Caco-2 (cell line): ENCODE data around the gene SGTA. TPM values are rescaled to one million over a fixed set of nuclear protein-coding genes. Genes with fewer than 3 reads are reported as not detected.

Source experiments
- BruUV-seq: library from RNA; stranded (reverse); fragments of 400-500 nt; replicated peaks from 2 replicates; lab custom pipeline; 2021; lab: Mats Ljungman, UMichigan
- CTCF ChIA-PET: fragments of 300-600 bp; sonication (Branson Sonifier 250); formaldehyde crosslinking; loops from one replicate; lab custom pipeline; 2022; ENCODE audit warnings: antibody characterized with exemption; lab: Charles Lee
- POLR2A ChIA-PET: fragments of 300-600 bp; sonication (Branson Sonifier 250); formaldehyde crosslinking; loops from one replicate; lab custom pipeline; 2022; ENCODE audit warnings: antibody characterized with exemption; lab: Charles Lee
- DNase-seq, 2 experiments: peaks; one replicate each; pipeline versions ENCODE4 v3.0.0 to v3.0.0-alpha.2; 2020 to 2022
- H3K27me3 ChIP-seq: replicated peaks from 2 replicates; pipeline ENCODE4 v1.6.0; 2011; ENCODE audit warnings: low read length; ENCODE audit not compliant: control insufficient read depth, insufficient read depth
- H3K36me3 ChIP-seq: 2 replicates; pipeline ENCODE4 v1.5.1; 2011; ENCODE audit warnings: low read length; ENCODE audit not compliant: control insufficient read depth, insufficient read depth
- H3K4me1 ChIP-seq: fragments of 250-450 bp; sonication (Bioruptor Pico); 2 replicates; pipeline ENCODE4 v1.5.1; 2020; ENCODE audit warnings: mild to moderate bottlenecking
- H3K4me3 ChIP-seq: 2 replicates; pipeline ENCODE4 v1.5.1; 2011; ENCODE audit warnings: low read depth, mild to moderate bottlenecking, control low read depth, low read length
- H3K9me3 ChIP-seq: fragments of 250-450 bp; sonication (Bioruptor Pico); 2 replicates; pipeline ENCODE4 v1.5.1; 2020; ENCODE audit warnings: mild to moderate bottlenecking, moderate library complexity
- H3K27ac Mint-ChIP-seq: one replicate; pipeline ENCODE4 v1.8.0; 2022; ENCODE audit warnings: mixed read lengths; ENCODE audit not compliant: unreplicated experiment
- H3K27me3 Mint-ChIP-seq: one replicate; pipeline ENCODE4 v1.8.0; 2022; ENCODE audit warnings: mixed read lengths; ENCODE audit not compliant: insufficient read depth, unreplicated experiment
- H3K36me3 Mint-ChIP-seq: one replicate; pipeline ENCODE4 v1.8.0; 2022; ENCODE audit warnings: mild to moderate bottlenecking, mixed read lengths; ENCODE audit not compliant: insufficient read depth, unreplicated experiment
- H3K4me1 Mint-ChIP-seq: one replicate; pipeline ENCODE4 v1.8.0; 2022; ENCODE audit warnings: low read depth, mixed read lengths; ENCODE audit not compliant: unreplicated experiment
- H3K4me3 Mint-ChIP-seq: one replicate; pipeline ENCODE4 v1.8.0; 2022; ENCODE audit warnings: mild to moderate bottlenecking, moderate library complexity, mixed read lengths; ENCODE audit not compliant: unreplicated experiment
- H3K9me3 Mint-ChIP-seq: one replicate; pipeline ENCODE4 v1.8.0; 2022; ENCODE audit warnings: mixed read lengths; ENCODE audit not compliant: unreplicated experiment
- intact Hi-C: fragments of 100-400 bp; cut with micrococcal nuclease; formaldehyde crosslinking; loops from one replicate; pipeline ENCODE4 v1.10.0; 2022; ENCODE audit not compliant: unreplicated experiment
- total RNA-seq: library from RNA; stranded (reverse); gene quantifications from 2 replicates; pipeline ENCODE4 v1.2.3, GENCODE V29; 2022
- TF ChIP-seq, protein P1 (sequence below), 2 experiments: fragments of 200-600 bp in 1 of 2; IDR thresholded peaks; 1 replicate in 1 of 2; 2 replicates in 1 of 2; pipeline versions ENCODE4 v1.5.1 to v1.8.0; 2011 to 2022; ENCODE audit warnings: antibody characterized with exemption in 1 of 2, control low read depth in 1 of 2, inconsistent platforms in 1 of 2, low read depth in 1 of 2, low read length in 1 of 2, mild to moderate bottlenecking in 1 of 2, moderate library complexity in 1 of 2; ENCODE audit not compliant: insufficient read depth in 1 of 2, severe bottlenecking in 1 of 2, unreplicated experiment in 1 of 2

The SGTA gene
- total RNA-seq, 1 experiment from 2014 or later = 90.1 TPM

DNA sequence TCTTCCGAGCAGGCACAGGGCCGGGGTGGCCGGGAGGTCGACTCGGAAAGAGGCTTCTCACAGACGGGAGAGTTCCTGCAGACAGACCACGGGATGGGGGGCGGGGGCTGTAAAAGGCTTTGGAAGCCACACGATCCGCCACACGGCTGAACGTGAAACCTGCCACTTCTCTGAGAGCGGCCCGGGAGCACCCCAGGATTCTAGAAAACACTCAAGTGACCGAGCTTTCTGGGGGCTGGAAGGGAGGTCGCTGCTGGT lies 27.7 kb downstream of the SGTA start:
- H3K9me3 Mint-ChIP-seq = no peaks in the 10 kb centered on the region
- intact Hi-C loops = no loop called here
- DNase-seq = no peak
- Histone ChIP-seq H3K27me3 (no peaks in the 10 kb centered on the region), H3K9me3 (no peaks in the 10 kb centered on the region), H3K4me1 (no peaks in the 10 kb centered on the region), H3K4me3 (no peak overlapping the region), H3K36me3 (no peaks in the 10 kb centered on the region; the same call in 1 of the 2 replicates)
- no peaks in the 10 kb centered on the region for H3K27me3 Mint-ChIP-seq
- CTCF ChIA-PET = no interaction called here
- BruUV-seq = no TSS peak
- POLR2A ChIA-PET = no interaction called here
- peaks cover 67% of the 10 kb centered on the region for H3K36me3 Mint-ChIP-seq
- H3K4me3 Mint-ChIP-seq = no peak overlapping the region
- H3K27ac Mint-ChIP-seq = no peak overlapping the region
- H3K4me1 Mint-ChIP-seq = no peaks in the 10 kb centered on the region
- TF ChIP-seq, protein P1, sequence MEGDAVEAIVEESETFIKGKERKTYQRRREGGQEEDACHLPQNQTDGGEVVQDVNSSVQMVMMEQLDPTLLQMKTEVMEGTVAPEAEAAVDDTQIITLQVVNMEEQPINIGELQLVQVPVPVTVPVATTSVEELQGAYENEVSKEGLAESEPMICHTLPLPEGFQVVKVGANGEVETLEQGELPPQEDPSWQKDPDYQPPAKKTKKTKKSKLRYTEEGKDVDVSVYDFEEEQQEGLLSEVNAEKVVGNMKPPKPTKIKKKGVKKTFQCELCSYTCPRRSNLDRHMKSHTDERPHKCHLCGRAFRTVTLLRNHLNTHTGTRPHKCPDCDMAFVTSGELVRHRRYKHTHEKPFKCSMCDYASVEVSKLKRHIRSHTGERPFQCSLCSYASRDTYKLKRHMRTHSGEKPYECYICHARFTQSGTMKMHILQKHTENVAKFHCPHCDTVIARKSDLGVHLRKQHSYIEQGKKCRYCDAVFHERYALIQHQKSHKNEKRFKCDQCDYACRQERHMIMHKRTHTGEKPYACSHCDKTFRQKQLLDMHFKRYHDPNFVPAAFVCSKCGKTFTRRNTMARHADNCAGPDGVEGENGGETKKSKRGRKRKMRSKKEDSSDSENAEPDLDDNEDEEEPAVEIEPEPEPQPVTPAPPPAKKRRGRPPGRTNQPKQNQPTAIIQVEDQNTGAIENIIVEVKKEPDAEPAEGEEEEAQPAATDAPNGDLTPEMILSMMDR (IDR thresholded peaks at IDR 0.05; ENCODE audit: insufficient read depth in 1 of 2, low read depth in 1 of 2, low read length in 1 of 2, severe bottlenecking in 1 of 2, unreplicated experiment in 1 of 2) = no peak

DNA sequence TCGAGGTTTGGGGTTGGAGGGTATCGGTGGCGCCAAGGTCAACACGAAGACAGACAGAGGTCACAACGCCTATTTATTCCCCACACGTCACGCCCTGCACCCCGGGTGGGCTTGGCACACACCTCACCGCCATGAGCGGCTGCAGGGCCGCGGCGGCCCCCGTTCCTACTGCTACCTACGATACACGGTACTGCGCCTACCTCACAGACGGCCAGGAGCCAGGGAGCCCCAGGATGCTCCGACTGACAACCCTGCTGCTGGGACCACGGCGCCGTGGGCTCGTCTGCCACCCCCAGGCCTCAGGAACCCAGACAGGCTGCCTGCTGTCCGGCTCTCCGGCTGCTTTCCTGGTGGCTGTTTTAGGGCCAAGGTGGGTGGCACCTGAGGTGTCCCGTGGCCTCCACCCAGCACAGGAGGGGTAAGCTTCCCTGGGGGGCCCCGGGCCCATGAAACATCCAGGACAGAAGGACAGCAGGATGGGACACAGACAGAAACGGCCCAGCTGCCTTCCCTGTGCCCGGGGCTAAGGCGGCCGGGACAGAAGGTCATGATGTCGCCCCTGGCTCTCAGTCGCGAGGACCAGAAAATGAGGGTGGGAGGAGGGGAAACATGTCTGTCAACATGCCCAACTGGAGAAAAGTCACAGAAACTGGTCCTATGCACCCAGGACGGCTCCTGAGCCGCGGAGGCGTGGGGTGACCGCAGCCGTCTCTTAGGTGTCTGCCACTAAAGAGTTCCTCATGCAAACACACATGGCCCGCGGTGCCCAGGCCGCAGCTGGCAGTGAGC lies 28.2 kb downstream of the SGTA start:
- Mint-ChIP-seq H3K4me3 (no peak overlapping the region), H3K36me3 (peaks cover 61% of the 10 kb centered on the region), H3K4me1 (no peaks in the 10 kb centered on the region), H3K9me3 (no peaks in the 10 kb centered on the region), H3K27me3 (no peaks in the 10 kb centered on the region), H3K27ac (no peak overlapping the region)
- intact Hi-C loops = no loop called here
- Histone ChIP-seq H3K9me3 (no peaks in the 10 kb centered on the region), H3K36me3 (no peaks in the 10 kb centered on the region; the same call in 1 of the 2 replicates), H3K4me1 (no peaks in the 10 kb centered on the region), H3K27me3 (no peaks in the 10 kb centered on the region), H3K4me3 (no peak overlapping the region)
- DNase-seq = no peak
- ChIA-PET POLR2A (no interaction called here), CTCF (no interaction called here)
- TF ChIP-seq, protein P1 (IDR thresholded peaks at IDR 0.05; ENCODE audit: insufficient read depth in 1 of 2, low read depth in 1 of 2, low read length in 1 of 2, severe bottlenecking in 1 of 2, unreplicated experiment in 1 of 2) = no peak
- BruUV-seq = TSS peak; percentile 40

DNA sequence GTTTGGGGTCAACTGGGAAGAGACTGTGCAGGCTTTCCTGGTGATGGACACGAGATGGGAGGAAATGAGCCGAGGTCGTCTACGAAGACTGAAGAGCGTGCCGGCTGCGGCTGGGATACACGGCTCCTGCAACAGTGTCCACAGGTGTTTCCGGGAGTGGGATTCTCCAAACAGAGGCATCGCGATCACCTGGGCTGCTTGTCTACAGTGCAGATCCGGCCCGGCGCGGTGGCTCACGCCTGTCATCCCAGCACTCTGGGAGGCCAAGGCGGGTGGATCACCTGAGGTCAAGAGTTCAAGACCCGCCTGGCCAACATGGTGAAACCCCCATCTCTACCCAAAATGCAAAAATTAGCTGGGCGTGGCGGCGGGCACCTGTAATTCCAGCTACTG lies 31.6 kb downstream of the SGTA start:
- H3K36me3 Mint-ChIP-seq = peaks cover 34% of the 10 kb centered on the region
- H3K27ac Mint-ChIP-seq = no peak overlapping the region
- Histone ChIP-seq H3K36me3 (no peaks in the 10 kb centered on the region), H3K4me3 (no peak overlapping the region), H3K4me1 (no peaks in the 10 kb centered on the region), H3K27me3 (no peaks in the 10 kb centered on the region), H3K9me3 (no peaks in the 10 kb centered on the region)
- BruUV-seq = no TSS peak
- H3K27me3 Mint-ChIP-seq = no peaks in the 10 kb centered on the region
- H3K9me3 Mint-ChIP-seq = no peaks in the 10 kb centered on the region
- intact Hi-C loops = no loop called here
- DNase-seq = no peak
- no peak overlapping the region for H3K4me3 Mint-ChIP-seq
- ChIA-PET CTCF (no interaction called here), POLR2A (no interaction called here)
- TF ChIP-seq, protein P1 (IDR thresholded peaks at IDR 0.05; ENCODE audit: insufficient read depth in 1 of 2, low read depth in 1 of 2, low read length in 1 of 2, severe bottlenecking in 1 of 2, unreplicated experiment in 1 of 2) = no peak
- no peaks in the 10 kb centered on the region for H3K4me1 Mint-ChIP-seq
